ENCODE results near the gene DNMBP. TPM values are rescaled to one million over a fixed set of nuclear protein-coding genes. Genes with fewer than 3 reads are reported as not detected.

The DNMBP gene
- total and polyA plus RNA-seq, 2 experiments from 2014 or later = 13.4 to 31.2 TPM

- H3K36me3 Mint-ChIP-seq (ENCODE audit: low read depth) = no peaks in the 10 kb centered on the region
- no peak for ATAC-seq
- H3K27me3 Mint-ChIP-seq (ENCODE audit: insufficient read depth, low read depth, poor library complexity) = no peaks in the 10 kb centered on the region
- Histone ChIP-seq H4K20me1 (replicated peaks; ENCODE audit: insufficient read depth) (no peaks in the 10 kb centered on the region), H3K36me3 (ENCODE audit: insufficient read depth) (no peaks in the 10 kb centered on the region), H3K4me1 (ENCODE audit: insufficient read depth) (peaks cover 9% of the 10 kb centered on the region; the same call in 1 of the 2 replicates), H3K4me2 (no peak overlapping the region), H3F3A (replicated peaks; ENCODE audit: low read depth) (no peaks in the 10 kb centered on the region), H3K9me2 (ENCODE audit: insufficient read depth) (no peaks in the 10 kb centered on the region), H3K79me2 (replicated peaks; ENCODE audit: insufficient read depth) (peaks cover 17% of the 10 kb centered on the region; the same call in 1 of the 2 replicates), H3K27ac (ENCODE audit: low read depth) (no peak overlapping the region), H3K4me3 (no peak overlapping the region), H2AFZ (no peak overlapping the region), H3K27me3 (ENCODE audit: insufficient read depth) (no peaks in the 10 kb centered on the region)
- peaks cover 18% of the 10 kb centered on the region for H3K4me1 Mint-ChIP-seq
- no peak for TF ChIP-seq NANOG (IDR thresholded peaks at IDR 0.05; ENCODE audit: borderline replicate concordance)
- no peak for TF ChIP-seq CREB1 (CRISPR knock-in tag; IDR thresholded peaks at IDR 0.05; ENCODE audit: low read depth)
- no peak for TF ChIP-seq ZNF462 (CRISPR knock-in tag; IDR thresholded peaks at IDR 0.05)
- no peak overlapping the region for H3K4me3 Mint-ChIP-seq
- no peak for DNase-seq (ENCODE audit: low spot score)
- H3K27ac Mint-ChIP-seq = no peak overlapping the region
- no peaks in the 10 kb centered on the region; the same call in 2 of the 3 replicates for H3K9me3 Mint-ChIP-seq
Measured at GRCh38 chr10:99998889-99999288, 10.9 kb downstream of the DNMBP start.

- peaks cover 6% of the 10 kb centered on the region; the same call in 1 of the 2 replicates for H3K79me2 ChIP-seq (replicated peaks; ENCODE audit: insufficient read depth)
- no peaks in the 10 kb centered on the region for H3K36me3 Mint-ChIP-seq (ENCODE audit: low read depth)
- no peak overlapping the region for H3K27ac ChIP-seq (ENCODE audit: low read depth)
- H4K20me1 ChIP-seq (replicated peaks; ENCODE audit: insufficient read depth) = no peaks in the 10 kb centered on the region
- ATAC-seq (no peak), DNase-seq (ENCODE audit: low spot score) (no peak)
- no peak overlapping the region for H3K4me3 ChIP-seq
- no peak overlapping the region; the same call in 1 of the 2 replicates for H3K27ac Mint-ChIP-seq
- no peak overlapping the region for H3K4me3 Mint-ChIP-seq
- H3K4me2 ChIP-seq = no peak overlapping the region
- no peaks in the 10 kb centered on the region for H3F3A ChIP-seq (replicated peaks; ENCODE audit: low read depth)
- no peaks in the 10 kb centered on the region for H3K9me2 ChIP-seq (ENCODE audit: insufficient read depth)
- no peaks in the 10 kb centered on the region for H3K27me3 Mint-ChIP-seq (ENCODE audit: insufficient read depth, low read depth, poor library complexity)
- H3K36me3 ChIP-seq (ENCODE audit: insufficient read depth) = no peaks in the 10 kb centered on the region
- no peaks in the 10 kb centered on the region for H3K9me3 Mint-ChIP-seq
- H2AFZ ChIP-seq = no peak overlapping the region
- no peaks in the 10 kb centered on the region for H3K27me3 ChIP-seq (ENCODE audit: insufficient read depth)
- H3K4me1 ChIP-seq (ENCODE audit: insufficient read depth) = peaks cover 9% of the 10 kb centered on the region; the same call in 1 of the 2 replicates
- peaks cover 18% of the 10 kb centered on the region for H3K4me1 Mint-ChIP-seq
- no peak for TF ChIP-seq CREB1 (CRISPR knock-in tag; IDR thresholded peaks at IDR 0.05; ENCODE audit: low read depth)
- TF ChIP-seq STAT1 (IDR thresholded peaks at IDR 0.05; ENCODE audit: unreplicated experiment) = no peak
- no peak for TF ChIP-seq EZH2phosphoT487 (IDR thresholded peaks at IDR 0.05; ENCODE audit: unreplicated experiment)
- no peak for TF ChIP-seq EZH2 (IDR thresholded peaks at IDR 0.05; ENCODE audit: low read depth, unreplicated experiment)
- no peak for TF ChIP-seq POLR2AphosphoS5 (IDR thresholded peaks at IDR 0.05; ENCODE audit: low read depth)
- TF ChIP-seq JUNB (IDR thresholded peaks at IDR 0.05; ENCODE audit: unreplicated experiment) = no peak
- no peak for TF ChIP-seq ETS1 (IDR thresholded peaks at IDR 0.05)
Measured at GRCh38 chr10:99996671-99997648, 12.8 kb downstream of the DNMBP start.

Measured in GM23338 (cell line).